Measurements from ENCODE around the gene SLC47A1. TPM values are rescaled to one million over a fixed set of nuclear protein-coding genes. Genes with fewer than 3 reads are reported as not detected.
"Not testable (repeated sequence)": the region's sequence is repeated elsewhere in the genome, so short reads cannot be mapped to it uniquely, and the experiment has no call there.

The SLC47A1 gene, protein sequence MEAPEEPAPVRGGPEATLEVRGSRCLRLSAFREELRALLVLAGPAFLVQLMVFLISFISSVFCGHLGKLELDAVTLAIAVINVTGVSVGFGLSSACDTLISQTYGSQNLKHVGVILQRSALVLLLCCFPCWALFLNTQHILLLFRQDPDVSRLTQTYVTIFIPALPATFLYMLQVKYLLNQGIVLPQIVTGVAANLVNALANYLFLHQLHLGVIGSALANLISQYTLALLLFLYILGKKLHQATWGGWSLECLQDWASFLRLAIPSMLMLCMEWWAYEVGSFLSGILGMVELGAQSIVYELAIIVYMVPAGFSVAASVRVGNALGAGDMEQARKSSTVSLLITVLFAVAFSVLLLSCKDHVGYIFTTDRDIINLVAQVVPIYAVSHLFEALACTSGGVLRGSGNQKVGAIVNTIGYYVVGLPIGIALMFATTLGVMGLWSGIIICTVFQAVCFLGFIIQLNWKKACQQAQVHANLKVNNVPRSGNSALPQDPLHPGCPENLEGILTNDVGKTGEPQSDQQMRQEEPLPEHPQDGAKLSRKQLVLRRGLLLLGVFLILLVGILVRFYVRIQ
- total RNA-seq: not detected

DNA sequence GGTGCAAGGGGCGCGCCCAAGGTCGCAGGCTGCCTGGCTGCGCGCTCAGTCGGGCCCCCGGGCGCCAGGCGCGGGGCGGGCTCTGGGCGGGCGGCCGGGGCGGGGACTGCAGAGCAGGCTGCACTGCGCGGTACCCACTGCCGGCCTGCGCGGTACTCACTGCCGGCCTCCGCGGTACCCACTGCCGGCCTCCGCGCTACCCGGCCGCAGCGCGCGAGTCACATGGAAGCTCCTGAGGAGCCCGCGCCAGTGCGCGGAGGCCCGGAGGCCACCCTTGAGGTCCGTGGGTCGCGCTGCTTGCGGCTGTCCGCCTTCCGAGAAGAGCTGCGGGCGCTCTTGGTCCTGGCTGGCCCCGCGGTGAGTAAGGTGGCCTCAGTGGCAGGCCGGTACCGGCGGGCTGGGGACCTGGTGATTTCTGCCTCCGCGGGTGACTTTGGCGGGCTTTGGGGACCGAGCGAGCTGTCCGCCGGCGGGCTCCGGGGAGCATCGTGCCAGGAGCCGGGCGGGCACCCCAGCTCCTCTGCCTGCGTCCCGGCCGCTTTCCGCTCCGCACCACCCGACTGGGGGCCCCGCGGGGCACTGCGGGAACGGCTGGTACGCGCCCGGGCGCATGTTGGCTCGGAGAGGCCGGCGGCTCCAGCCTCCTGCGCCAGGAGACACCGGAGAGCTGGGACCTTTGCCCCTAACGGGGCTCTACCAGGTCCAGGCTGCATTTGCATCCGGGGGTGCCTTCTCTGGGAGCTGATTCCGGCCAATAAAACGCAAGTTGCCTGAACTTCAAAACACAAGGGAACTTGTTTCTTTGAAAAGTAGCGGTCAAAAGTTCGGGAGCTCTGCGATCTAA, at the start of gene SLC47A1:
TSS of gene SLC47A1 (plus strand) at position 137 of the 844 bp plus-strand sequence. CDS start at position 223, 86 bp downstream.
- no peak for DNase-seq (ENCODE audit: low spot score)
- ATAC-seq: peak; percentile 76 to 84
- Mint-ChIP-seq H3K9me3 (no peaks in the 10 kb centered on the region), H3K27ac (no peak within 1 kb of the TSS), H3K4me1 (ENCODE audit: low read depth in 2 of 2) (peaks cover 0 to 4% of the 10 kb centered on the region in 2 donors), H3K27me3 (peaks cover 35 to 43% of the 10 kb centered on the region in 2 donors), H3K4me3 (peak within 1 kb of the TSS; percentile 32), H3K36me3 (no peaks in the 10 kb centered on the region)

DNA sequence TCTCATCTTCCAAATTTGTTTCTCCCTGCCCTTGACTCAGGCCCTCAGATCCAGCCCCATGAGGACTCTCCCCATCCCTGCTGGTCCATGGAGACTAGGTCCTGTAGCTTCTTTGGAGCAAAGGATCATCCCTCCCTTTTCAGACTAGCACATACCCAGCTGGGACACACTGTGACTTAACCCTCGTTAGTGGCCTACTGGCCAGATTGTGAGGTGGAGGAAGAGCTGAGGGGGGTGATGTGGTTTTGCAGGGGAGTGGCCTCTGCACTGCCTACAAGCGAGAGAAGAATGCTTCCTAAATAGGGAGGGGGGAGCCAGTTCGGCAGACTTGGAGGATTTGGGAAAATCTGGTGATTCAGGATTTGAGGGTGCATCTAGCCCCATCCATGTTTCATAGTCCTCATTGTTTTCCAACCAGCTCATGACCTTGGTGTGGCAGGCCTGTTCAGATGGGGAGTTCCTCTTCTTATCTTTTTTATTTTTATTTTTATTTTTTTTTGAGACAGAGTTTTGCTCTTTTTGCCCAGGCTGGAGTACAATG, 47.8 kb upstream of the SLC47A1 start:
- no peaks in the 10 kb centered on the region for H3K4me1 Mint-ChIP-seq (ENCODE audit: low read depth in 2 of 2)
- H3K4me3 Mint-ChIP-seq: no peak overlapping the region
- H3K36me3 Mint-ChIP-seq: no peaks in the 10 kb centered on the region
- ATAC-seq (no peak), DNase-seq (ENCODE audit: low spot score) (no peak)
- H3K27me3 Mint-ChIP-seq: peaks cover 0 to 1% of the 10 kb centered on the region in 2 donors
- no peaks in the 10 kb centered on the region for H3K9me3 Mint-ChIP-seq
- H3K27ac Mint-ChIP-seq: no peak overlapping the region

DNA sequence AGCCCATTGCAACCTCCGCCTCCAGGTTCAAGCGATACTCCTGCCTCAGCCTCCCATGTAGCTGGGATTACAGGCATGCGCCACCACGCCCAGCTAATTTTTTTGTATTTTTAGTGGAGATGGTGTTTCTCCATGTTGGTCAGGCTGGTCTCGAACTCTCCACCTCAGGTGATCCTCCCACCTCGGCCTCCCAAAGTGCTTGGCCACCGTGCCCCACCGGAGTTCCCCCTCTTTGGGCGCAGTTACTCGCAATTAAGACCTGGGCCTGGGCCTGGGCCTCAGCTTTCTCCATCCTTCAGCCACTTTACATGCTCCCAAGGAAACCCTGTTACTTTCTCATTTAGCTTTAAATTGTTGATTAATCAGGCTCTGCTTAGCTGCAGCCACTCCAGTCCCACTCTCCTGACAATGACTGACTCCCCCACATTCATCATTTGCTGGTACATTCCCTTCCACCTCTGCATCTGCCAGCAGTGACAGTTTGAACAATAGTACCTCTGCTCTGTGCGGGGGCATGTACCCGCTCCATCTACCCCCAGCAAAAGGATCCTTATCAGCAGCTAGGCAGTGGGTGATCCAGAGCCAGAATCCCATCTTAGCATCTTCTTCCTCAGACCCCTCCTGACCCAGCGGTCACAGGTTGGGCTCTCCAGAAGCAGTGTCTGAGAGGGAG, 47.2 kb upstream of the SLC47A1 start:
- Mint-ChIP-seq H3K4me3 (no peak overlapping the region), H3K36me3 (no peaks in the 10 kb centered on the region), H3K27me3 (peaks cover 0 to 2% of the 10 kb centered on the region in 2 donors), H3K4me1 (ENCODE audit: low read depth in 2 of 2) (no peaks in the 10 kb centered on the region), H3K9me3 (no peaks in the 10 kb centered on the region), H3K27ac (peak overlapping the region in 1 of 2 donors; percentile 61)
- ATAC-seq (no peak), DNase-seq (ENCODE audit: low spot score) (no peak)

DNA sequence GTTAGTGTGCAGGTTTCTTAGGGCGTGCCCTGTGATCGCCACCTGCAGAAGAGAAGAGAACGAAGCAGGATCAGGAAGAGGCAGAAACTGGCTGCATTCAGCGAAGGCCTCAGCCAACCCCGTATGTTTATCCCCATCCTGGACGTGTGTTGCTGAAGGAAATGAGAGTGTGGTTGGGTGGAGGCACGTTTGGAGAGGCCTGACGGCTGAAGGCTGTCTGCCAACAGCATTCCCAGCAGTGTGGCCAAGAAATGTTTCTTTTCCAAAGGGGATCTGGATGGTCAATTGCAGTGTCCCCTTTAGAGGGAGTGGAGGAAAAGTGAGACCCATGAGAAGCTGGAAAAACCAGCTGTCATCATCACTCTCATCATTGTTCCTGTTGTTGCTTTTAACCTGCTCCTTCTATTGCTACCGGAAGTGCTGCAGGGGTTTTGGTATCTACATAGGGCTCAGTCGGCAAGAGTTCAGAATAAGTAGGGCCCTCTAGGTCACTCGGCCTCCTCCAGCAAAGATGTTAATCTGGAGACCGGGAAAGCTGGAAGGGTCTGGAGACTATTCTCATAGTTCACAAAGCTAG, 46.5 kb upstream of the SLC47A1 start:
- ATAC-seq (no peak), DNase-seq (ENCODE audit: low spot score) (no peak)
- Mint-ChIP-seq H3K9me3 (no peaks in the 10 kb centered on the region), H3K27ac (peak overlapping the region in 1 of 2 donors; percentile 61), H3K4me1 (ENCODE audit: low read depth in 2 of 2) (no peaks in the 10 kb centered on the region), H3K4me3 (no peak overlapping the region), H3K27me3 (peaks cover 0 to 2% of the 10 kb centered on the region in 2 donors), H3K36me3 (no peaks in the 10 kb centered on the region)

DNA sequence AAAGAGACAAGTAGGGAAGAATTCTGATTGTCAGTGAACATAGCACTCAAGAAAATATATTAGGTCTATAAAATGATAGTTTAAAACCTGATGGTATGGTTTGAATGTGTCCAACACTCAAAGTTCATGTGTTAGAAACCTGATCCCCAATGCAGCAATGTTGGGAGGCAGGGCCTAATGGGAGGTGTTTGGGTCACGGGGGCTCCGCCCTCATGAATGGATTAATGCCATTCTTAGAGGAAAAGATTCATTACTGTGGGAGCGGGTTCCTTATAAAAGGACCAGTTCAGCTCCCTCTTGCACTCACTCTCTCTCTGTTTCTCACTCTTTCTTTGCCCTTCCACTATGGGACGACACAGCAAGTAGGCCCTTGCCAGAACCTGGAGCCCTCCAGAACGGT, 41.5 kb upstream of the SLC47A1 start:
- Mint-ChIP-seq H3K27ac (no peak overlapping the region), H3K36me3 (no peaks in the 10 kb centered on the region), H3K9me3 (no peaks in the 10 kb centered on the region), H3K27me3 (peaks cover 0 to 2% of the 10 kb centered on the region in 2 donors), H3K4me3 (no peak overlapping the region), H3K4me1 (ENCODE audit: low read depth in 2 of 2) (no peaks in the 10 kb centered on the region)
- DNase-seq (ENCODE audit: low spot score) (no peak), ATAC-seq (no peak)

DNA sequence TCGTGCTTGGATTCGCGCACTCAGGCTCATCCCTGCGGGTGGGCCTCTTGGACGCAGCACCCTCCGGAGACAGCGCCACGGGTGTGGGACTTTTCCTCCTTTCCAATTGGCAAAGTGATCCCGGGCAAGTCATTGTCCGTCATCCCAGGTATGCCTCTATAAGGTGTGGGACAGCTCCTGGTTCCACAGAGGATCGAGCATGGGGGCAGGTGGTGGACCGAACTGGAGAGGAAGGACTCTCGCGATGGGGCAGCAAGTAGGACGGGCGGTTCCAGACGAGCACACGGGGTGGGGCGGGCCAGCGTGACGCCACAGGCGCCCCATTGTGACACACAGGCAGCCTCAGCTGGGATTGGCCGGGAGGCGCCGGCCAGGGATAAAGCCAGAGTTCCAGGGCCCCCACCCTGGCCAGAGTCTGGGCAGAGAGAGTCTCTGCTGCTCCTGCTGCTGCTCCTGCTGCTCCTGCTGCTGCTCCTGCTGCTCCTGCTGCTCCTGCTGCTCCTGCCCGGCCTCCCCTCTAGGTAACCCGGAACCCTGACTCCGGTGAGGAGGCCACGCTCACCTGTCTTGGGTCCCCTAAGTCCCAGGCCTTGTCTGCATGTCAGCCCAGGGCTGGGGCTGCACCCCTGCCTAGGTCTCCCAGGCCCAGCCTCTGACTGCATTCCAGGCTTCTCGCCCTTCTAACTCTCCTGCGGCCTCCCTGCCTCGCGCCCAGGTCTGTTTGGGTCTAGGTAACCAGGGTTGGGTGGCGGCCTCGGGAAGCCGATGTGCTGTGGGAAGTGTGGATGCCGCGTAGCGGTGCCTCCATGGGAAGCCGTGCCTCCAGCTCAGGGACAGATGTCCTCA, 38.5 kb upstream of the SLC47A1 start:
- ATAC-seq: peak in 1 of 2 donors; percentile 48
- H3K27ac Mint-ChIP-seq: no peak overlapping the region
- H3K4me3 Mint-ChIP-seq: no peak overlapping the region
- H3K4me1 Mint-ChIP-seq (ENCODE audit: low read depth in 2 of 2): no peaks in the 10 kb centered on the region
- no peaks in the 10 kb centered on the region for H3K9me3 Mint-ChIP-seq
- no peak for DNase-seq (ENCODE audit: low spot score)
- peaks cover 0 to 2% of the 10 kb centered on the region in 2 donors for H3K27me3 Mint-ChIP-seq
- no peaks in the 10 kb centered on the region for H3K36me3 Mint-ChIP-seq

DNA sequence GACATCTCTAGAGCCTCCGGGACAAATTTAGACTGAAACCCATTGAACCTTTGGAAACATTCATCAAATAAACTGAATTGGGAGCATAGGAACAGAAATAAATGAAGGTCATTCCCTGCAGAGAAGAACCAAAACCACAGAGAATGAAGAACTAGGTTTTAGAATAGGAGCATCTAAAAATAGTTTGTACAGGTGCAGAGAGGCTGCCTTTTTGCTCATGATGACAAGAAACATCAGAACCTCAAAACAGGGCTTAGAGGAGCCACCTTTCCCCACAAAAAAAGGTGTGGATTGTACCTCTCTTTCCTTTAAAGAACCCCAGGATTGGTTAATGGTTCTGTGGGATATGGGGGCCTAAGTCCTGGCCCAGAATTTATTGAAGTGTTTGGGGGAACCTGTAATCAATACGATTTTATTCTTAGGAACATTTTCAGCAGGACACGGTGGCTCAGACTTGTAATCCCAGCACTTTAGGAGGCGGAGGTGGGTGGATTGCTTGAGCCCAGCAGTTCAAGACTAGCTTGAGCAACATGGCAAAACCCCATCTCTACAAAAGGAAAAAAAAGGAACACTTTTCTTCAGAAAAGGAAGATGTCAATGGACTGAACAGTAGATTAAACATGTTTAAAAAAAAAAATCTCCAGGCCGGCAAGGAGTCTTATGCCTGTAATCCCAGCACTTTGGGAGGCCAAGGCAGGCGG, 37.7 kb upstream of the SLC47A1 start:
- peaks cover 0 to 2% of the 10 kb centered on the region in 2 donors for H3K27me3 Mint-ChIP-seq
- ATAC-seq: no peak
- no peaks in the 10 kb centered on the region for H3K36me3 Mint-ChIP-seq
- H3K4me3 Mint-ChIP-seq: no peak overlapping the region
- H3K9me3 Mint-ChIP-seq: no peaks in the 10 kb centered on the region
- no peak for DNase-seq (ENCODE audit: low spot score)
- H3K27ac Mint-ChIP-seq: no peak overlapping the region
- H3K4me1 Mint-ChIP-seq (ENCODE audit: low read depth in 2 of 2): no peaks in the 10 kb centered on the region

DNA sequence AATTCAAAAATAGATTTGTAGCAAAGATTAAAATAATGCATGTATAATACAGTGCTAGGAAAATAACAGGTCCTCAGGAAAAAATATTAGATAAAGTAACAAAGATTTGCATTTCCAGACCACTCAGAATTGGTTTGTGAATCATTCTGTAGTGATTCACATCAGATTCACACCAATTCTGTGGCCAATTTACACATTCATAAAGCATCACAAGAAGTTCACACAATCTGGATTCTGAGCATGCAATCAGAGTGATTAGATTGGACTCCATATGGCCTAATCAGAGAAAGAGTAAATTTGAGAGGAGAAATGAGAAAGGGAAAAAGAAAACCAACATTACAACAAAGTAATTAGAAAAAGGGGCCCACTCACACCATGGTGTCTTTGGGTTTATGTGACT, 36.0 kb upstream of the SLC47A1 start:
- no peaks in the 10 kb centered on the region for H3K9me3 Mint-ChIP-seq
- peak in 1 of 2 donors; percentile 41 for ATAC-seq
- H3K27me3 Mint-ChIP-seq: peaks cover 0 to 3% of the 10 kb centered on the region in 2 donors
- H3K4me1 Mint-ChIP-seq (ENCODE audit: low read depth in 2 of 2): peaks cover 1 to 3% of the 10 kb centered on the region in 2 donors
- no peak overlapping the region for H3K4me3 Mint-ChIP-seq
- no peak overlapping the region for H3K27ac Mint-ChIP-seq
- DNase-seq (ENCODE audit: low spot score): no peak
- H3K36me3 Mint-ChIP-seq: no peaks in the 10 kb centered on the region

DNA sequence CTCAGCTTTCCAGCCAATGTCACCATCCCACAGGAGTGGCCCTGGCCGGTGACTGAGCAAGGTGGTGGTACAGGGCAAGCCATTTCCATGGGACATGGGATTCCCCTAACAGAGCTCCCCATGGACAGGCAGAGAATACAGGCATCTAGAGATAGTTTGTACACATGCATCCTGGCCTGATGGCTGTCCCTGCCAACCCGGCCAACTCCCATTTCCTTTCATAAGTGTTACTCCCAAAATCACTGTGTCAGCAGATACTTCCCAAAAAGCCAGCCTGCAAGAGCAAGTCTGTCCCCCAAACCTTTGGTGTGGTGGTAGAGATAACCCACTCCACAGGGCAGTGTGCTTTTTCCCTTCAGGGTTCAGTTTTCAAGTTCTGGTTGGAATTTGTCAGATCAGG, 32.4 kb upstream of the SLC47A1 start:
- DNase-seq (ENCODE audit: low spot score): no peak
- no peaks in the 10 kb centered on the region for H3K9me3 Mint-ChIP-seq
- peaks cover 2 to 5% of the 10 kb centered on the region in 2 donors for H3K4me1 Mint-ChIP-seq (ENCODE audit: low read depth in 2 of 2)
- no peak for ATAC-seq
- H3K4me3 Mint-ChIP-seq: no peak overlapping the region
- no peak overlapping the region for H3K27ac Mint-ChIP-seq
- H3K27me3 Mint-ChIP-seq: peaks cover 0 to 4% of the 10 kb centered on the region in 2 donors
- H3K36me3 Mint-ChIP-seq: no peaks in the 10 kb centered on the region

DNA sequence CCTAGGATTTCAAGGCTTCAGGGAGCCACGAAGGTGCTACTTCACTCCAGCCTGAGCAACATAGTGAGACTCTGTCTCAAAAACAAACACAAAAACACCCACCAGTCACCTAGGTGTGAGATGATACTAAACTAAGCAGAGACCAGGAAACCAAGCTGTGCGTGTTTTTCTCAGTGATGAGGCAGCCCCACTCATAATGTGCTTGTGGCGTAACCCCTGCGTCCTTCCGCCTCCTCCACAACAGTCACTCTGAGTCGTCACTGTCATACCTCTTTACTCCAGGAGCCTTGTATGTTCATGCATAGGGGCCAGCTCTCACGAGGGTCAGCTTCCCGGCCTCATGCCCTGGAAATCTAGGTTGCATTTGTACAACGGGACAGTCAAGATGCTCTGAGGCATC, 31.1 kb upstream of the SLC47A1 start:
- Mint-ChIP-seq H3K4me1 (ENCODE audit: low read depth in 2 of 2) (peaks cover 2 to 5% of the 10 kb centered on the region in 2 donors), H3K36me3 (no peaks in the 10 kb centered on the region), H3K9me3 (no peaks in the 10 kb centered on the region), H3K4me3 (no peak overlapping the region), H3K27ac (no peak overlapping the region), H3K27me3 (peaks cover 0 to 4% of the 10 kb centered on the region in 2 donors)
- peak; percentile 71 to 92 for ATAC-seq
- DNase-seq (ENCODE audit: low spot score): no peak

DNA sequence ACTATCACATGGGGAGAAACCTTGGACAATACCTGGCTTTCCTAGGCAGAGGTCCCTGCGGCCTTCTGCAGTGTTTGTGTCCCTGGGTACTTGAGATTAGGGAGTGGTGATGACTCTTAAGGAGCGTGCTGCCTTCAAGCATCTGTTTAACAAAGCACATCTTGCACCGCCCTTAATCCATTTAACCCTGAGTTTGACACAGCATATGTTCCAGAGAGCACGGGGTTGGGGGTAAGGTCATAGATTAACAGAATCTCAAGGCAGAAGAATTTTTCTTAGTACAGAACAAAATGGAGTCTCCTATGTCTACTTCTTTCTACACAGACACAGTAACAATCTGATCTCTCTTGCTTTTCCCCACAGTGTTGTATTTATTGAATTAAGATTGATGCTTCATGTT, 28.1 kb upstream of the SLC47A1 start:
- not testable (repeated sequence) for H3K27me3 Mint-ChIP-seq; H3K9me3 Mint-ChIP-seq; H3K4me3 Mint-ChIP-seq; H3K27ac Mint-ChIP-seq; ATAC-seq; H3K36me3 Mint-ChIP-seq; DNase-seq (ENCODE audit: low spot score)
- H3K4me1 Mint-ChIP-seq (ENCODE audit: low read depth in 2 of 2): peaks cover 12 to 16% of the 10 kb centered on the region in 2 donors

Measured in natural killer cell treated with Interleukin-12 subunit alpha and Interleukin-12 subunit beta and Interleukin-15 and Interleukin-18, amount 100 ng/mL, for 72 hours (primary cell).